ENCODE measurements around the gene RNF144A. TPM values are rescaled to one million over a fixed set of nuclear protein-coding genes. Genes with fewer than 3 reads are reported as not detected.

RNF144A gene
- total RNA-seq, 1 experiment from 2014 or later, result 13.6 TPM

DNA sequence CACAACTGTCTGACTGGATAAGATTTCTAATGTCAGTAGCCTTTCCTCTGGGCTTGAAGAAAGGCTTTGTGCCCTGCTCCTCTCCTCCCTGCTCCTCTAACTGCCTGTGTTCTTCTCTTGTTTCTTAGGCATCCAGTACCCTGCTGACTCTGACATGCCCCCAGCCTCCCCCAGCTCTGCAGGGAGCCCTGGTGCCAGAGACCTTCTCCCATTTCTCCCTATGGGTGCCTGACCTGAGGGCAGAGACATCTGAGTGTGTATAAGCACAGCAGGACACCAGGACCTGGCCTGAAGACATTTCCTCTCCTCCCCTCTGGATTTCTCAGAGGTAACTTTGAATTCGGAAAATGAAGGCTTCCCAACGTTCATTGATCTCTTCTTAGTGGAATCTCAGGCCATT, 23.6 kb downstream of the RNF144A start:
- Histone ChIP-seq H3K4me3 (ENCODE audit: low read depth, low read length, poor library complexity, severe bottlenecking) (no peak overlapping the region), H3K4me1 (ENCODE audit: insufficient read depth, low read length, poor library complexity, severe bottlenecking) (no peaks in the 10 kb centered on the region), H3K27ac (ENCODE audit: low read depth, low read length, poor library complexity, severe bottlenecking) (no peak overlapping the region), H3K27me3 (replicated peaks; ENCODE audit: insufficient read depth, low read depth, low read length, poor library complexity) (no peaks in the 10 kb centered on the region), H3K9me3 (ENCODE audit: low read depth, low read length, poor library complexity, severe bottlenecking) (no peaks in the 10 kb centered on the region), H3K36me3 (ENCODE audit: insufficient read depth, low read length, poor library complexity, severe bottlenecking) (no peaks in the 10 kb centered on the region)
- POLR2A ChIA-PET (ENCODE audit: low non-redundant PET), result interaction anchor here (0.5 kb wide), 1 partner anchor 1805 kb away, joined by 4 read pairs; no protein-coding TSS in a partner anchor
- intact Hi-C loops (cut with micrococcal nuclease; ENCODE audit: unreplicated experiment), result no loop called here
- CTCF ChIA-PET, result no interaction called here
- BruUV-seq (replicated peaks), result no TSS peak
- no peak for DNase-seq (ENCODE audit: low spot score)
- TF ChIP-seq EZH2 (IDR thresholded peaks at IDR 0.05; ENCODE audit: borderline replicate concordance, low read depth, low read length, poor library complexity, severe bottlenecking), result no peak
- TF ChIP-seq, protein P1, sequence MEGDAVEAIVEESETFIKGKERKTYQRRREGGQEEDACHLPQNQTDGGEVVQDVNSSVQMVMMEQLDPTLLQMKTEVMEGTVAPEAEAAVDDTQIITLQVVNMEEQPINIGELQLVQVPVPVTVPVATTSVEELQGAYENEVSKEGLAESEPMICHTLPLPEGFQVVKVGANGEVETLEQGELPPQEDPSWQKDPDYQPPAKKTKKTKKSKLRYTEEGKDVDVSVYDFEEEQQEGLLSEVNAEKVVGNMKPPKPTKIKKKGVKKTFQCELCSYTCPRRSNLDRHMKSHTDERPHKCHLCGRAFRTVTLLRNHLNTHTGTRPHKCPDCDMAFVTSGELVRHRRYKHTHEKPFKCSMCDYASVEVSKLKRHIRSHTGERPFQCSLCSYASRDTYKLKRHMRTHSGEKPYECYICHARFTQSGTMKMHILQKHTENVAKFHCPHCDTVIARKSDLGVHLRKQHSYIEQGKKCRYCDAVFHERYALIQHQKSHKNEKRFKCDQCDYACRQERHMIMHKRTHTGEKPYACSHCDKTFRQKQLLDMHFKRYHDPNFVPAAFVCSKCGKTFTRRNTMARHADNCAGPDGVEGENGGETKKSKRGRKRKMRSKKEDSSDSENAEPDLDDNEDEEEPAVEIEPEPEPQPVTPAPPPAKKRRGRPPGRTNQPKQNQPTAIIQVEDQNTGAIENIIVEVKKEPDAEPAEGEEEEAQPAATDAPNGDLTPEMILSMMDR (conservative IDR thresholded peaks at IDR 0.05; ENCODE audit: low read depth, low read length), result no peak

DNA sequence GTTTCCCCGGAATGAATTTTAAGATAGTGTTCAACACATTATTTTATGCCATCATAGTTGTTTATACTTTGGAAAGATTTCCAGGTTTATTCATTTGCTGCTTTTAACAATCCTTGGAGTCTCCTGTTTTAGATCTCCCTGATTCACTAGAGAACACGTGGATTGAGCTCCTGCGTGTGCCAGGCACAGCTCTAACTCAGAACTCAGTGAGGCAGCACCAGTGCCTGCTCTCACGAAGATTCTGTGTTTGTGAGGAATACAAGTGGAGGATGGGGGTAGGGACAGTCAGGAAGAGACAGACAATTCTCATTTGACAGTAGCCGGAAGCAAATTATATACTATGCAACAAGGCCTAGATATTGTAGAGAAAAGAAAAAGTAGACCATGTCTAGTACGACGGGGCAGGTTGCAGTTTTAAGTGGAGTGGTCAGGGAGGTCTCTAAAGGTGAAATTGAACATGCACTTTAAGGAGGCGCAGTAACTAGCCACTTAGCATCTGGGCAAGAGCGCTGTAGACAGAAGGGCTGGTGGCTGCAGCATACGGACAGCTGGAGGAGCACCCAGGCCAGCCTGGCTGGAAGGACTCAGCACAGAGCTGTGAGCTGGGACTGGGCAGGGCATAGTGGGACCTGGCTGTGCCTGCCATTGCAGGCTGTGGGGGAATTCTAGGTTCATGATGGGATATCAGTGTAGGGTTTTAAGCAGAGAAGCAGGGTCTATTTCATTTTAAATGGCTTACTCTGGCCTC, 24.3 kb downstream of the RNF144A start:
- no peak overlapping the region for H3K4me3 ChIP-seq (ENCODE audit: low read depth, low read length, poor library complexity, severe bottlenecking)
- no peaks in the 10 kb centered on the region for H3K36me3 ChIP-seq (ENCODE audit: insufficient read depth, low read length, poor library complexity, severe bottlenecking)
- TF ChIP-seq, protein P1 (conservative IDR thresholded peaks at IDR 0.05; ENCODE audit: low read depth, low read length), result no peak
- no peak for TF ChIP-seq EZH2 (IDR thresholded peaks at IDR 0.05; ENCODE audit: borderline replicate concordance, low read depth, low read length, poor library complexity, severe bottlenecking)
- ChIA-PET CTCF (no interaction called here), POLR2A (ENCODE audit: low non-redundant PET) (interaction anchor here (0.5 kb wide), 1 partner anchor 1805 kb away, joined by 4 read pairs; no protein-coding TSS in a partner anchor)
- no peak overlapping the region for H3K27ac ChIP-seq (ENCODE audit: low read depth, low read length, poor library complexity, severe bottlenecking)
- intact Hi-C loops (cut with micrococcal nuclease; ENCODE audit: unreplicated experiment), result no loop called here
- H3K4me1 ChIP-seq (ENCODE audit: insufficient read depth, low read length, poor library complexity, severe bottlenecking), result no peaks in the 10 kb centered on the region
- BruUV-seq (replicated peaks), result no TSS peak
- H3K9me3 ChIP-seq (ENCODE audit: low read depth, low read length, poor library complexity, severe bottlenecking), result no peaks in the 10 kb centered on the region
- DNase-seq (ENCODE audit: low spot score), result no peak
- no peaks in the 10 kb centered on the region for H3K27me3 ChIP-seq (replicated peaks; ENCODE audit: insufficient read depth, low read depth, low read length, poor library complexity)

DNA sequence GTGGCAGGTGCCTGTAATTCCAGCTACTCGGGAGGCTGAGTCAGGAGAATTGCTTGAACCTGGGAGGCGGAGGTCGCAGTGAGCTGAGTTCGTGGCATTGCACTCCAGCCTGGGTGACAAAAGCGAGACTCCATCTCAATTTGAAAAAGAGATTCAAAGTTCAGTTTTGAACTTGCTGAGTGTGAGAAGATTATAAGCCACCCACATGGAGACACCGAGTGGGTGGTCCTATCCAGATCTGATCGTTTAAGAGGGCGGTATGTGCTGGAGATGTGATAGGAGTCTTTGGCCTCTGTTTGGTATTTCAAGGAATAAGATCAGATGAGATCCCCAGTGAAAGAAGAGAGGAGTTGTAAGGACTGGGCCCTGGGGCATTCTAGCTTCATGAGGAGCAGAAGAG, 25.6 kb downstream of the RNF144A start:
- Histone ChIP-seq H3K4me3 (ENCODE audit: low read depth, low read length, poor library complexity, severe bottlenecking) (no peak overlapping the region), H3K27me3 (replicated peaks; ENCODE audit: insufficient read depth, low read depth, low read length, poor library complexity) (no peaks in the 10 kb centered on the region), H3K4me1 (ENCODE audit: insufficient read depth, low read length, poor library complexity, severe bottlenecking) (no peaks in the 10 kb centered on the region), H3K36me3 (ENCODE audit: insufficient read depth, low read length, poor library complexity, severe bottlenecking) (no peaks in the 10 kb centered on the region), H3K9me3 (ENCODE audit: low read depth, low read length, poor library complexity, severe bottlenecking) (no peaks in the 10 kb centered on the region), H3K27ac (ENCODE audit: low read depth, low read length, poor library complexity, severe bottlenecking) (no peak overlapping the region)
- BruUV-seq (replicated peaks), result no TSS peak
- ChIA-PET CTCF (no interaction called here), POLR2A (ENCODE audit: low non-redundant PET) (no interaction called here)
- intact Hi-C loops (cut with micrococcal nuclease; ENCODE audit: unreplicated experiment), result no loop called here
- DNase-seq (ENCODE audit: low spot score), result no peak
- TF ChIP-seq EZH2 (IDR thresholded peaks at IDR 0.05; ENCODE audit: borderline replicate concordance, low read depth, low read length, poor library complexity, severe bottlenecking), result no peak
- TF ChIP-seq, protein P1 (conservative IDR thresholded peaks at IDR 0.05; ENCODE audit: low read depth, low read length), result no peak

Measured in A673 (cell line).